HG02571 (cell line): Measurements from ENCODE around the gene NAP1L1.
"Not testable (repeated sequence)": the region's sequence is repeated elsewhere in the genome, so short reads cannot be mapped to it uniquely, and the experiment has no call there.

Experiments
- ATAC-seq: cut with Tn5 transposase; IDR thresholded peaks from one replicate; pipeline ENCODE4 v1.9.1; 2021; ENCODE audit warnings: mild to moderate bottlenecking, moderate library complexity; ENCODE audit not compliant: unreplicated experiment

Gene NAP1L1

GRCh38 chr12:75994069-75994740, 90.3 kb downstream of the NAP1L1 start:
- no peak for ATAC-seq

GRCh38 chr12:75991753-75992152, 92.7 kb downstream of the NAP1L1 start:
- no peak for ATAC-seq

GRCh38 chr12:75990189-75990912, 94.1 kb downstream of the NAP1L1 start:
- ATAC-seq, result no peak

GRCh38 chr12:75987709-75988108, 96.8 kb downstream of the NAP1L1 start:
- ATAC-seq, result not testable (repeated sequence)
